ENCODE measurements around the gene ACER1.

GRCh38 chr19:6267552-6268381 is 65.6 kb downstream of the ACER1 start:
- TF ChIP-seq POLR2A (IDR thresholded peaks at IDR 0.05) (no peak), CTCF (IDR thresholded peaks at IDR 0.05) (no peak), EP300 (IDR thresholded peaks at IDR 0.05) (no peak)

Data from tibial nerve (tissue), 4 donors.